HG02981 (cell line): ENCODE measurements around the gene COL7A1.
"Not testable (repeated sequence)": the region's sequence is repeated elsewhere in the genome, so short reads cannot be mapped to it uniquely, and the experiment has no call there.

Source experiments
- ATAC-seq: cut with Tn5 transposase; IDR thresholded peaks from one replicate; pipeline ENCODE4 v1.9.1; 2021; ENCODE audit warnings: mild to moderate bottlenecking, moderate library complexity; ENCODE audit not compliant: unreplicated experiment

Gene COL7A1

DNA sequence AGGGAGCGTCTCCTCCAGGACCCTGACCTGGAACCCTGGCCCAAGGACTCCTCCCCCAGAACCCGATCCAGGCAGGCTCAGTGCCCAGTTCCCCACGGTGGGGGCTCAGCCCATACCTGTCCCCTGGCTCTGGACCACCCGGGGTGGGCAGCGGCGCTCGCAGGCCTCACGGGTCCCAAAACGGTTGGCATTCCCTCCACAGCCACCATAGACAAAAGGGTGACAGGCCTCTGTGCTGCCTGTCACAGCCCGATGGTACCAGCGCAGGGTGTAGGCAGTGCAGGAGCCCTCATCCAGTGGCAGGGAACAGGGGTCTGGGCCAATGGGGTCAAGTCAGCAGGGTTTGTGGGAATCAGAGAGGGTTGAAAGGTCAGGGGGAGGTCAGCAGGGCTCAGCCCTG lies 30.5 kb downstream of the COL7A1 start:
- ATAC-seq, result no peak

DNA sequence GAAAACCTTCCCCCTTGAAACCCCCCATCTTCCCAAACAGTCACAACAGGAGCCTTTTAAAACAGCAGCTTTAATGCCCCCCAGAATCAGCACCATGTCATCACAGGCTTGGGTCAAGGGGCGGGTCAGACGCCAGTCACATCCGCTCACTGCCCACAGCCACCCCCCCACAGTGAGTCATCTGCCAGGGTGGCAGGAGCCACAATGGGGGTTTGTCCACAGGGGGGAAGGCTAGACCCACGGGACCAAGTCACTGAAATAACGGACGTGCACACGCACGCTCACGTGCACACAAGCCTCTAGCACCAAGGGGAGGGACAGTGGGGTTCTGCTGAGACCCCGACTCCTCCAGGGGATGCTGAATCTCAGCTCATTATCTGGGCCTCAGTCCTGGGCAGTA lies 31.1 kb downstream of the COL7A1 start:
- no peak for ATAC-seq

DNA sequence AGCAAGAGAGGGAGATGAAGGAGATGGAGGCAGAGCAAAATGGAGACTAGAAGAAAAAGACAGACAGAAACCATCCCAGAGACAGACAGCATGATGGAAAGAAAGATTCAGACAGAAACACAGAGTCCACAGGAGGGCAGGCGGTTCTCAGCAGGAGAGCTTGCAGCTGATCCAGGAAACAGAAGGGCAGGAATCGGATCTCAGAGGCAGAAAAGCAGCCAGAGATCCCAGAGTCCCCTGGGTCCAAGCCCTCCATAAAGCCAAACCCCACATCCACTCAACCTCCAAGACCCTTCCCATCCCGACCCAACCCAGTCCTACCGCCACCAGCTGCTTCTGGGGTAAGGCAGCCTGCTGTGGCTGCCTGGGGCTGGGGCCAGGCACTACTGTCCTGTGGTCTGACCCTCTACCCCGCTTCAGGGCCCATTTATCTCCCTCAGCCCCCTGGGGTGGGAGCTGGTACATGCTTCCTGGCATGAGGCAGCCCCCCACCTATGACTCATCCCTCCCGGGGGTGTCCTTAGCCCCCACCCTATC lies 31.7 kb downstream of the COL7A1 start, which contains the start of gene UCN2:
TSS of gene UCN2 (minus strand) at position 400 of the 537 bp plus-strand sequence. CDS start 657 bp downstream, outside the sequence.
- no peak for ATAC-seq

DNA sequence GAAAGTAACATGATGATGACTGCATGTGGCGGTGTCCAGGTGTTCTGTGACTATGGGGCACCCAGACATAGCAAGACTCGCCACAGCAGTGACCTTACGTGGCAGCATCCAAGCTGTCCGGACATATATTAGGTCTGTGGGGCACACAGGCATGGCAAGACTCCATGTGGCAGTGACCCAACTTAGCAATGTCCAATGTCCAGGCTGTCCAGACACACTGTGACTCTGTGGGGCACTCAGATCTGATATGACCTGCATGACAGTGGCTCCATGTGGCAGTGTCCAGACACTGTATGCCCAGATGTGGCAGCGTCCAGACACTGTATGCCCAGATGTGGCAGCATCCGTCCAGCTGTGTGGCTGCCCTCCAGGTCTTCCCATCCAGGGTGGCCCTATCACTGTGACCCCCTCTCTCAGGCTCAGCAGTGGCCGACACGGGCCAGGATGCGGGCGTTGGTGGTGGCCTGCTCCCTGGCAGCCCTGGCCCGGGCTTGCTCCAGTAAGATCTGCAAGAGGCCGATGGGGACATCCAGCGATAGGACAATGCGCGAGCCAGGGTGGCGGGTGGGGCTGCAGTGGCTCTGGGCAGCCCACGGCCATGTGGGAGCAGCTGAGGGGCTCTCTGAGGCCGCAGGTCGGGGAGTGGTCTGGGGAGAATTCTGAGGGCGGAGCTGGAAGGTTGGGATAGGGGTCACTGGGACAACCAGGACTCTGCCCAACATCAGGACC lies 32.6 kb downstream of the COL7A1 start:
- ATAC-seq, result no peak

DNA sequence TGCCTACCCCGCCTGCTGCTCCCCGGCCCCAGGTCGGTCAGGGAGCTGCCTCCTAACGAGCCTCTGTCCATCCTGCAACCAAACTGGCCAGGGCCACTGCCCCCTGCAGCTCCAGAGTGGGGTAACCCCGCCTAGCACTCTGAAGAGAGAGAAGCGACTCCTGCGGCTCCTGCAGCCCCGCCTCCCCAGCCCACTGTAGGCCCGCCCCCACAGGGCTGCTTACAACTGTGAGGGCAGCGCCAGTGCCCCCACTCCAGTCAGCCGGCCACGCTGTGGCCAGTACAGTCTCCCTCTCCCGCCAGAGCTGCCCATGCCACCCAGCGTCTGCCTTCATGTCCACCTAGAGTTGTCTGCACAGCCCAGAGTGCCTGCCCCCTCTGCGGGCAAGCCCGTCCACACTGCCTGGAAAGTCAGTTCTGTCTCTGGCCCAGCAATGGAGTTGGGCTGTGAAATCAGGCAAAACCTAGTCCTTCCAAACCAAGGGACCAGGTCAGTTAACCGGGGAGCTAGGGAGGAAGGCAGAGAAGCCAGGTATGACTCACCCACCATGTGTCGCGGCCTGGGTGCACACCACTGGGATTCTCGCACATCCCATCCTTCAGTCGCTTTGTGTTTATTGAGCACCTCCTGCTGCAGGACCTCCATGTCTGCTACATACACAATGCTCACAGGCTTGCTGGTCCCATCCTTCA lies 33.9 kb downstream of the COL7A1 start:
- ATAC-seq, result no peak

DNA sequence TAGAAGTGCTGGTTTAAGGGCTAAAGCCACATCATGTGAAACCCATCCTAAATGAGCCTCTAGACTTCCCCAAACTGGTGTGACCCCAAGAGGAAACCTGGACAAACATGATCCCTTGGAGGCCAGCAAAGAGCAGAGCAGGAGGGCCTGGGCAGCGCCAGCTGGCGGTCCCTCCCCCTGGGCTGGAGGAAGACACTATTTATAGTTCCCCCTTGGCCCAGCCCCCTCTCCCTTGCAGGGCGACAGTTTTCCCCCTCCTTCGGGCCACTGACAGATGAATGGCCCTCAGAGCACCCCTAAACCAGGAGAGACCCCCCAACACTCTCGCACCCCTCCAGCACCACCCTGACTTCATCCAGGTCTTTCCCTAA lies 34.5 kb downstream of the COL7A1 start:
- no peak for ATAC-seq

DNA sequence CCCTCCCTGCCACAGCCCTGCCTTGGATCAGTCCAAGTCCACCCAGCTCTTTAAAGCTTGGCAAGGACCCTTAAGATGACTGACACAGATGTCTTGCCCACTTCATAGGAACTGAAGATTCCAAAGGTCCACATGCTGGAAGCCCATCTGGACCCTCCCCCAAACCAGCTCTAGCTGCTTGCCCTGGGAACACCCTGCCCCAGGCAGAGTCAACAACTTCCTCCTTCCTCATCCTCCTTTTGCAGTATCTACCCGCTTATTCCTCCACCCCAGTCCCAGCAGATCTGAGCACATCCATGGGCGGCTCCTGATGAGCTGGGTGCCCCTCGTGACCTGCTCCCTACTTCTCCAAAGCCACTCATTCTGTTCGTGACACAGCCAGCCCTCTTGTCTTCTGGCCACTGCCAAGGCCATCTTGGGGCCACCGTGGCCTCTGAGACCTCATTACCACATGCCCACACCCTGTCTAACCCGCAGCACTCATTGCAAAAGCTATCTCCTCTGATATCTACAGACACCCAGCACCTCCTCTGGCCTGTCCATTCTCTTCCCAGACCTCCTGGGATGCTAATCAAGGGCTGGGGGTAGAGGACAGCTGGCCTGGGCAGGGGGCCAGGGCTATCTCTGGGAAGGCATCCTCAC lies 36.5 kb downstream of the COL7A1 start:
- ATAC-seq, result no peak

DNA sequence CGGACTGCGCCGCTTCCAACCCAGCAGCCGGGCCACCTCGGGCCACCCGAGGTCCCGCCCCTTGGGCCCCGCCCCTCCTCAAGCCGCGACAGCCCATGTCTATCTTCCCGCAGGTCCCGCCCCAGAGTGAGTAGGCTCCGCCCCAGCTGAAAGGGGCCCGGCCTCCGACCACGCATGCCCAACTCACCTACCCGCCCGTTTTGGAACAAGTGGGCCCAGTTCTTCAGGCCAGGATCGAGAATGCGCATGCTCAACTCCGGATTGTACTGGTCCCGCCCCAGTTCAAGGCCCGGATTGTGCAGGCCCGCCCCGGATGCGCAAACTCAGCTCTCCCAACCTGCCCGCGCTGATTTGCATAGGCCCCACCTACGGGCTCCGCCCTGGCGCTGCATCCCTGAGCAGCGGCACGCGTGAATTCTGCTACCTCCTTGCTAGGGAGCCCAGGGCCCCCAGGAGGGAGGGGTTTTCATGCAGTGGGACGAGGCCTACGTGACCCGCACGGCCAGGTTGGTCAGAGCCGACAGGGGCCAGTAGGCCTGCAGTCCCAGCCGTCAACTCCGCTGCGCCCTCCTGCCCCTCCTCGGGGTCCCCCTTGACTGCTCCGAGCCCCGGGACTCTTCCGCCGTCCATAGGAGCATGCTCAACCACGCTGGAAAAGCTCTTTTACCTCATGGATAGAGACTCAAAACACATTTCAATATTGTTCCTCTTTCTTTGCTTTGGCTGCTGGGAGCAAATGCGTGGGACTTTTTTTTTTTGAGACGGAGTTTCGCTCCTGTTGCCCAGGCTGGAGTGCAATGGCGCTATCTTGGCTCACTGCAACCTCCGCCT lies 38.1 kb downstream of the COL7A1 start, which contains the start of gene PFKFB4:
TSS of gene PFKFB4 (minus strand) at position 8 of the 831 bp plus-strand sequence. CDS start 26 bp downstream, outside the sequence.
- ATAC-seq, result peak; percentile 83

DNA sequence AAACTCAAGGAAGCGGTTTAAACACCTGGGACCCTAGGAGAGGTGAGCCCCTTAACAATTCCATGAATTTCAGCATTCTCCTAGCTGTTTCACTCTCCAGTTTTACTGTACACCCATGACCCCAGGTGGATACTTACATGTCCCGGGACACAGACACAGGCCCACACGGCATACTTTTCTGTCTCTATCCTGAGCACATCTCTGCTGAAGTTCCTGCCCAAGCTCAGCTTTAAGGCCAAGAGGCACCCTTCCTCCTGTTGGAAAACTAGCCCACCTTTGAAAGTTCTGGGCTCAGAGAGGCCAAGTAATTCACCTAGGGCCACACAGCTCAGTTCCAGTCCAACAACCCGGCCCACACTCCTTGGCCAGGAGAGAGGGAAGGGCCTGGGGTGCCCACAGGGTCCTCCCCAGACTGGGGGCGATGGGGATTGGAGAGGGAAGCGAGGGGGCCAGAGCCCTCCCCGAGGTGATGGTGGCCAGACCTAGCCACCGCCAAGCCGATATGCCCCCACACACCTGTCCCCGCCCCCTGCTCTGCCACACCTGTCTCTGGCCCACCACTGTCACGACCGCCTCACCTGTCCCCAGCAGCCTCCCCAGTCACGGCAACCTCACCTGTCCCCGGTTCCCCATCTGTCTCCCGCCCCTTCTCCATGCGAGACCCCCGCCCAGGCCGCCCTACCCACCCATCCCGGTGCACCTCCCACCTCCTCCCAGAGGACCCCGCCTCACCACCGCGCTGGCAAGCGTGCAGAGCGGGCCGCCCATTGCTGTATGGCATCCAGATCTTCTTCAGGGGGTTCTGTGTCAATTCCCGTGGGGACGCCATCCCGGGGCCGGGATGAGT lies 39.0 kb downstream of the COL7A1 start:
- no peak for ATAC-seq

DNA sequence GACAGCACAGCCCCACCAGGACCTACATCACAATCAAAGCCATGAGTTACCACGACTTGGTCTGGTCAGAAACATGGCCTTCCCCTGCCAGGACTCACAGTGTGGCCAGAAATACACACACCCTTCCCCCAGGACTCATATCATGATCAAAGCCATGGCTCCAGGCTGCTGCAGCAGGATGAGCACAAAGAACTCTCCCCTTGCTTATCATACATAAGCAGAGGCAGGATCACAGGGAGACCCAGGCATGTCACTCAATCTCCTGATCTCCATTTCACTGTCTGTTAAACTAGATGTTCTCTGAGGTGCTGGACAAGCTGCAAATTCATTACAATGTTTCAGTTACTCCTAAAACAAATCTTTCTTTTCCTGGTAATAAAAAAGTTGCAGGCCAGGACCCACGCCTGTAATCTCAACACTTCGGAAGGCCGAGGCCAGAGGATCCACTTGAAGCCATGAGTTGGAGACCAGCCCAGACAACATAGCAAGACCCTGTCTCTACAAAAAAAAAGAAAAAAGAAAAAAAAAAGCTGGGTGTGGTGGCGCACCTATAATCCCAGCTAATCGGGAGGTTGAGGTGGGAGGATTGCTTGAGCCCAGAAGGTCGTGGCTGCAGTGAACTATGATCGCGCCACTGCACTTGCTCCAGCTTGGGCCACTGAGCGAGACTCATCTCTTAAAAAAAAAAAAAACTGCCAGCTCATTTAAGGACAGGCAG lies 39.7 kb downstream of the COL7A1 start:
- no peak for ATAC-seq

DNA sequence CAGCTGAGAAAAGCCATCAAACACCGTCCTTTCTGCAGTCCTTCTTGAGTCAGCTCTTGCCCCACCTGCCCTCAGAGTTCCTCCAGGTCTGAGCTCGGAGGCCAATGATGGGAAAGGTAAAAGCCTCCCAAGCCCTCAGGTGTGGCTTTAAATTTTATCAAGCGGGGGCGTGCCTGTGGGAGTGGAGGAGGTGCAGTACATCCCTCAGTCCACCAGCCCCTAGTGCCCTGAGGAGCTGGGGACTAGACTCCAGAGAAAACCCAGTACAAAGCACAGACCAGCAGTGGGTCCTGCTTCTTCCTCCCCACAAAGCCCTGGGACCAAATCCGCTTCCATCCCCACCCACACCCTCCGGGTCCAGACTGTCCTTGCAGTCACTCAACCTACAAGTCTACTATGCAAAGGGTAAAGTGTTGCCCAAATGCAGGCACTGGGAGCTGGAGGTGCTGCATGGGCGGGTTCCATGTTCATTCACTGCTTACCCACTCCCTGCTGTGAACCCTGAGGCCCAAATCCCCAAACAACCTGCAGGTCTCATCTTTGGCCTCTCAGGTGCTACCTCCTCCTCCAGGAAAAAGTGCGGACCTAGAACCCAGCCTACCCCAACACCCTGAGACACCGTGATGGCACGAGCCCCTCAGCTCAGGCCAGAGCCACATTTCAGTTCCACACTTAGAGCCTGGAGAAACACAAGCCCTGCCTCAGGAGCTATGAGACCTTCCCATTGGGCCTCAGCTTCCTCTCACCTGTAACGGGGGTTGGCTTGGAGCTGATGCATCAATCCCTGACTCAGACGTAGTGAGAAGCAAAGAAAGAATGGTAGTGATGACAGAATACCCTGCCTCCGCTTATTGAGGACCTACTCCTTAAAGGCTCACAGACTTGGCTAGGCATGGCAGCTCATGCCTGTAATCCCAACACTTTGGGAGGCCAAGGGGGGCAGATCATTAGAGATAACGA lies 41.0 kb downstream of the COL7A1 start:
- no peak for ATAC-seq

DNA sequence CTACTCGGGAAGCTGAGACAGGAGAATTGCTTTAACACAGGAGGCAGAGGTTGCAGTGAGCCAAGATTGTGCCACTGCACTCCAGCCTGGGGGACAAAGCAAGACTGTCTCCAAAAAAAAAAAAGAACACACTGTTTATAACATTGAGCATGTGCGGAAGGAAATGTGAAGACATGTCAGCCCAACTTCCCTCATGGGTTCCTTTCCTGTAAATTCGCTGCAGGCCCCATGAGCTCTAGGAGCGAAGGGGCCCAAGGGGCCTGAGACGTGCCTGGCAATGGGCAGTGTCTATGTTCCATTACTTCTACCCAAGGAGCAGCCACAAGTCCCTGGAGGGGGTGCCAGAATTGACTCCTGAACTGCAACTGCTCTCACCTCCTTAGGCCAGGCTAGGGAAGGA lies 41.8 kb downstream of the COL7A1 start:
- ATAC-seq, result no peak

DNA sequence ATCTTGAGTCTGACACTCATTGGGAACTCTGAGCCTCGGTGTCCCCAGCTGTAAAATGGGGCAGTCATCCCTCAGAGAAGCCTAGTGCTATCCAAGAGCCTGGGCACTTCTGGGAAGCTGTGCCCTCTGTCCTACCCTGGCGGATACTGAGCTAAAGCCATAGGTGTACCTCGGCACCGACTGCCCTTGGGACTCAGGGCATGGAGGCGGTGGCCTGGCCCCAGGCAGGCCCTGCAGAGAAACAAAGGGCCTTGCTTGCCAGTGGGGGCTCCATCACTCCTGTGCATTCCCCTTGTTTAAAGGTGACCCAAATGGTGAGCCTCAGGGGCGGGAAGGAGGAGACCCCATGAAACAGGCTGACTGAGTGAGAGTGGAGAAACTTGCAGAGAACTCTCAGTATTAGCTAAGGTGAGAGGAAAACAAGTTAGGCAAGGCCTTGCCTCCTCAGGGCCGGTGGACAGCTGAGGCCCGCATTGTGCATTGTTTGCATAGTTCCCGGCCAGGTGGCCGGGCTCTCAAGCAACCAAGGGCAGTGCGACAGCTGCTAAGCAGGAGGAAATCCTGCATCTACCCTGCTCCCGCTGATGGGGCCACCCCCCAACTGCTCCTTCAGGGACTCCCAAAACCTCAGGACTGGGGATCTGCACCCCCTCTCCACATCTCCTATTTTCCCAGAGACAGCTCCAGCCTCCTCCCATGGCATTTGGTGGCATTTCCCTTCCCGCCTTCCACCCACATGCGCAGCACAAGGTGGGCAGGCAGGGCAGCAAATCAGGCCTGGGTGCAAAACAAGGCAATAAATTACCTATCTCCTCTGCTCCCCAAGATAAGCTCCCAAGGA lies 42.8 kb downstream of the COL7A1 start:
- no peak for ATAC-seq

DNA sequence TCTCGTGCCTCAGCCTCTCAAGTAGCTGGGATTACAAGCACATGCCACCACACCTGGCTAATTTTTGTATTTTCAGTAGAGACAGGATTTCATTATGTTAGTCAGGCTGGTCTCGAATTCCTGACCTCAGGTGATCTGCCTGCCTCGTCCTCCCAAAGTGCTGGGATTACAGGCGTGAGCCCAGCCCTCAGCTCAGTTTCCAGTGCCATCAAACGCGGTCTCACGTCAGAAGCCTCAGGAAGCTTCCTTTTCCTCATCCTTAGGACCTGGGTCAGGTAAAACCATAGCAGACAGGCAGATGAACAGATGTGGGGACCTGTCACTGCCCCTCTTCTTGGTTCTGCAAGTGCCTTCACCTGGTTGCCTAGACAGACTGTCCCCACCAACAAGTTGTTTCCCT lies 43.5 kb downstream of the COL7A1 start:
- not testable (repeated sequence) for ATAC-seq

DNA sequence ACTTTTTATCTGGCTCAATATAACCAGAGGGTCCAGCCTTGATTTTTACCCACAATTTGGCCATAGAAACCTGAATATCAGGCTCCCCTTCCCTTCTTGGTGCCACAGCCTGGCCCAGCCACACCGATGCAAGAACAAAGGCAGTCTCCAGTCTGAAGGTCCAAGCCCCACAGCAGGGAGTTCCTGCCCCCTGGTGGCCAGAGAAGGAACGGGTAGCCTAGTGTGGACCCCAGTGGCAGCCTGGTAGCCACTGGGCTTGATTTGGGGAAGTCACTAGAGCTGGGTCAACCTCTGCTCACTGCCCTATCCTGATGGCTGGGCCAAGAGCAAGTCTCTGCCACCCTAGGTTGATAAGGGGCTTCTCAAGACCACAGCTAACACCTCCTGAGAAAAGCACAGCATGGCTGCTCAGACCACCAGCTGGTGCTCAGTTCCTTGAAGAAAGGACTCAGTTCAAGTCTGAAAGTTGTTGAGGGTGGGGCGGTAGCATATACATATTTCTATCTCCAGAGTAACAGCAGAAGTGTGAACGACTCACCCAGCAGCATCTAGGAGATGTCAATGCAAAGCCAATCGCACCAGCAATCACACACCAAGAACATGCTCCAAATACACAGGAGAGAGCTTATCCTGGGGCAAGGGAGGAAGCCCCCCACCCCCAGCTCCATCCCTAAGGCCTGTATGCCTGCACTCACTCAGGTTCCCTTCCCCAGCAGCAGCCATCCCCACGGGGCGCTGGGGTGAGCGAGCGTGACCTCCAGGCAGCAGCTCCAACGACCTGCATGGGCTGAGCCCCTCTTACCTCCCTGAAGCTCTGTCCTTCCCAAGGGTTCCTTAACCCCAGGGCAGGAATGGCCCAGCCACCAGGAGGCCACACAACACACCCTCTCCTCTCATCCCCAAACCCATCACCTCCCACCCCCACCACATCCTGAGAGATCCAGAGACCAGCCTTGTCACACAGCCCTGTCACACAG lies 46.1 kb downstream of the COL7A1 start:
- ATAC-seq, result peak; percentile 63

DNA sequence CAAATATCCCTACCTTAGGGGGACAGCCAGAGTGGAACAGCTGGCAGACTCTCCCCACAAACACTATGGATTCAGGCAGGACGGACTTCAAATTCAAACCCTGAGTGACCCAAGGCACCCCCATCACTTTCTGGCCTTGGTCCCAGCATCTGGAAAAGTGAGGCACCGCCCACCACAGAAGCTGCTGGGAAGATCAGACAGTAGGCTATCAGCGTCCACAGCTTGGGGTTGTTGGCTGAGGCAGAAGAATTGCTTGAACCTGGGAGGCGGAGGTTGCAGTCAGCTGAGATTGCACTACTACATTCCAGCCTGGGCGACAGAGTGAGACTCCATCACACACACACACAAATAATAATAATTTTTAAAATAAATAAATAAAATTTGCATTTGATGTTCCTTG lies 47.0 kb downstream of the COL7A1 start:
- ATAC-seq, result no peak
